ENCODE data around the gene LMO3.

GRCh38 chr12:16530268-16530850, 75.6 kb downstream of the LMO3 start:
- no peak for TF ChIP-seq EZH2 (optimal IDR thresholded peaks at IDR 0.05; ENCODE audit: low read depth, low read length)
- TF ChIP-seq CTCF (IDR thresholded peaks at IDR 0.05; ENCODE audit: low read length), result no peak

Data from MM.1S (cell line).